Measurements from ENCODE around the gene MAP3K7.

DNA sequence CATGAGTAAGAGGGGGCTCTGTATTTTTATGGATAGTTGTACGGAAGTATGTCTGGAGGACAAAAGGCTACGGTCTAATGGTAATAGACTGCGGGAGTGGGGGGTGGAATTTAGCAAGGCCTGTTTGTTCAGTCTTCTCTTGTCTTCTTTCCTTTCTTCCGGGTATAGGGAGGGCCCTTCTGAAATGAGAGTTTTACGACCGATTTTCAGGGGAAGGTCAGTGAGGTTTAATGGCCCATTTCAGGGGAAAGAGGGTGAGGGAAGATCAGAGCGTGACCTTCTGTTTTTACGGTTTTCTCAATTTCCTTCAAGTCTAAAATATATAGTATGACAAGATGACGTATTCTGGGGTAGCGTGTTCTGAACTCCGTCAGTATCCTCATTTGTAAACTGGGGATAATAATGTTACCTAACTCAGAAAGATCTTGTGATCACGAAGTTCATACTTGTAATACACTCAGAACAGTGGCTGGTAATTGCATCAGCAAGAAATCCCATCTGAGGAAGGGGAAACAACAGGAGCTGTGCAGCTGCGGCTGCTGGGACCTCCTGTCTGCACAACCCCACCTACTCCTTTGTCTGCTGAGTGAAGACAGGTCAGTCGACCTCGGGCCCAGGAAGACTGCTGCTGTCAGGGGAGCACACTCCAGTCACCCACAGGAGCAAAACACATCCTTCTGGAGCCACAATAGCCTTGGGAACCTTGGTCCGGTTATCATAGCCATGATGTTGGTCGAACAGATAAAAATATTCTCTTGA, 90.4 kb downstream of the MAP3K7 start:
- TF ChIP-seq ARNT (IDR thresholded peaks at IDR 0.05) (no peak), BHLHE40 (IDR thresholded peaks at IDR 0.05; ENCODE audit: borderline replicate concordance) (no peak), L3MBTL2 (conservative IDR thresholded peaks at IDR 0.05) (no peak), TARDBP (IDR thresholded peaks at IDR 0.05) (no peak), SUZ12 (IDR thresholded peaks at IDR 0.05) (no peak), FOXM1 (IDR thresholded peaks at IDR 0.05; ENCODE audit: borderline replicate concordance) (no peak), LEF1 (IDR thresholded peaks at IDR 0.05; ENCODE audit: borderline replicate concordance) (no peak), ELF4 (IDR thresholded peaks at IDR 0.05) (no peak), FOXK2 (IDR thresholded peaks at IDR 0.05) (no peak), SP1 (IDR thresholded peaks at IDR 0.05) (no peak), FOXA1 (IDR thresholded peaks at IDR 0.05) (no peak), ZNF384 (IDR thresholded peaks at IDR 0.05) (no peak)
- TF ChIP-seq, protein P1, sequence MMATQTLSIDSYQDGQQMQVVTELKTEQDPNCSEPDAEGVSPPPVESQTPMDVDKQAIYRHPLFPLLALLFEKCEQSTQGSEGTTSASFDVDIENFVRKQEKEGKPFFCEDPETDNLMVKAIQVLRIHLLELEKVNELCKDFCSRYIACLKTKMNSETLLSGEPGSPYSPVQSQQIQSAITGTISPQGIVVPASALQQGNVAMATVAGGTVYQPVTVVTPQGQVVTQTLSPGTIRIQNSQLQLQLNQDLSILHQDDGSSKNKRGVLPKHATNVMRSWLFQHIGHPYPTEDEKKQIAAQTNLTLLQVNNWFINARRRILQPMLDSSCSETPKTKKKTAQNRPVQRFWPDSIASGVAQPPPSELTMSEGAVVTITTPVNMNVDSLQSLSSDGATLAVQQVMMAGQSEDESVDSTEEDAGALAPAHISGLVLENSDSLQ (IDR thresholded peaks at IDR 0.05), result no peak

All from HEK293T (cell line).